ENCODE results near the gene LHX2. TPM values are rescaled to one million over a fixed set of nuclear protein-coding genes. Genes with fewer than 3 reads are reported as not detected.
"Not testable (repeated sequence)": the region's sequence is repeated elsewhere in the genome, so short reads cannot be mapped to it uniquely, and the experiment has no call there.

The LHX2 gene
- total RNA-seq, 1 donor, result not detected

DNA sequence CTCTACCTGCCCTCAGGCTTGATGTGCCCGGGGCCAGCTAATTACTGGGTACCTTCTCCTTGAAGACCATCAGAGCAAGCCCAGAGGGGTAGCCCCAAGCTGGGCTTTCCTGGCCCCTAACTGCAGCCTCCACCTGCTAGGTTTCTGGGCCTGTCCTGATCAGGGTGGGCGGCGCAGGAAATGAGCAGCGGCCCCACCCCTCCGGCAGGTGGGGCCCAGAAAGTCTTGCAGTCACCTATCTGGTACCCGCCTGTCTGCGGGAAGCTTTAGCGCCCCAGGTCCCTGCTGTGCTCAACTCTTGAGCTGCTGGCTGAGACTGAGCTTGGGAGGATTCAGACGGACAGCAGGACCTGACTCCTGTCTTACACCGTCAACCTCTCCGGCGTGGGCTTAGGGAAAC is 37.1 kb upstream of the LHX2 start:
- TF ChIP-seq, protein P1, sequence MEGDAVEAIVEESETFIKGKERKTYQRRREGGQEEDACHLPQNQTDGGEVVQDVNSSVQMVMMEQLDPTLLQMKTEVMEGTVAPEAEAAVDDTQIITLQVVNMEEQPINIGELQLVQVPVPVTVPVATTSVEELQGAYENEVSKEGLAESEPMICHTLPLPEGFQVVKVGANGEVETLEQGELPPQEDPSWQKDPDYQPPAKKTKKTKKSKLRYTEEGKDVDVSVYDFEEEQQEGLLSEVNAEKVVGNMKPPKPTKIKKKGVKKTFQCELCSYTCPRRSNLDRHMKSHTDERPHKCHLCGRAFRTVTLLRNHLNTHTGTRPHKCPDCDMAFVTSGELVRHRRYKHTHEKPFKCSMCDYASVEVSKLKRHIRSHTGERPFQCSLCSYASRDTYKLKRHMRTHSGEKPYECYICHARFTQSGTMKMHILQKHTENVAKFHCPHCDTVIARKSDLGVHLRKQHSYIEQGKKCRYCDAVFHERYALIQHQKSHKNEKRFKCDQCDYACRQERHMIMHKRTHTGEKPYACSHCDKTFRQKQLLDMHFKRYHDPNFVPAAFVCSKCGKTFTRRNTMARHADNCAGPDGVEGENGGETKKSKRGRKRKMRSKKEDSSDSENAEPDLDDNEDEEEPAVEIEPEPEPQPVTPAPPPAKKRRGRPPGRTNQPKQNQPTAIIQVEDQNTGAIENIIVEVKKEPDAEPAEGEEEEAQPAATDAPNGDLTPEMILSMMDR (IDR thresholded peaks at IDR 0.05; ENCODE audit: insufficient read depth, low read length), result no peak
- no peak for DNase-seq (ENCODE audit: low read depth)
- H3K4me3 ChIP-seq (ENCODE audit: low read depth, low read length), result no peak overlapping the region

DNA sequence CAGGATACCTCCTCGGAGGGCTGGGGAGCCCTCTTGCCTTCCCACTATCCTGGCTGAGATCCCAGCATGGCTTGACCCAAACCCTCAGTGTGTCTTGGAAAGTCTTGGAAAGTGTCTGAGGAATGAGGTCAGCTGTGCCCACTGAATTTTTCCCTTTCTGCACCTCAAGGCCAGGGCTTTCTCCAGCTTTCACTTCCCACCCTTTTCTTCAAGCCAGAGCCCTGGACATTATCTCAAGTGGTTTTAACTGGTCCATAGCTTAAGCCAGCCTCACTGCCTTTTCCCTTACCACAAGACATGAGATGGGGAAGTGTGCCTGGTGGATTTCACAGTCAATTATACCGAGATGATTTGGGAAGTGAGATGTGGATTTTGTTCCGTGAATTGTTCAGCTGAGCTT is 35.7 kb upstream of the LHX2 start:
- no peak for DNase-seq (ENCODE audit: low read depth)
- H3K4me3 ChIP-seq (ENCODE audit: low read depth, low read length), result no peak overlapping the region
- TF ChIP-seq, protein P1 (IDR thresholded peaks at IDR 0.05; ENCODE audit: insufficient read depth, low read length), result no peak

DNA sequence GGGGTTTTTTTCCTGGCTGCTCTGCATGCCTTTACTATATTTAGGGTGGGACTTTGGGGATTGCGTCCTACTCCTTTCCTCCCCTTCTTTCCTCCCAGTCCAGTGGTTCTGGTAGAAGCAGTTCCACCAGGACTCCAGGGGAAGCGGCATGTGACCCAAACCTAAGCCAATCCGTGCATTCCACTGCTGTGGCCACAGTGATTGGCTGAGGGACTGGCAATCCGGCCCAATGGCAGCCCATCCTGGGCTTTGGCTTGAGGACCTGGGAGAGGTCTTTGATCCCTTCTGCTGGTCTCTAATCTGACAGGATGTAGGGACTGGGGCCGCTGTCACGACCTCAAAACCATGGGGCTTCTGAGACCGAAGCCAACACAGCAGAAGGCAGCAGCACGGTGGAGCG is 35.0 kb upstream of the LHX2 start:
- not testable (repeated sequence) for DNase-seq (ENCODE audit: low read depth); H3K4me3 ChIP-seq (ENCODE audit: low read depth, low read length)

DNA sequence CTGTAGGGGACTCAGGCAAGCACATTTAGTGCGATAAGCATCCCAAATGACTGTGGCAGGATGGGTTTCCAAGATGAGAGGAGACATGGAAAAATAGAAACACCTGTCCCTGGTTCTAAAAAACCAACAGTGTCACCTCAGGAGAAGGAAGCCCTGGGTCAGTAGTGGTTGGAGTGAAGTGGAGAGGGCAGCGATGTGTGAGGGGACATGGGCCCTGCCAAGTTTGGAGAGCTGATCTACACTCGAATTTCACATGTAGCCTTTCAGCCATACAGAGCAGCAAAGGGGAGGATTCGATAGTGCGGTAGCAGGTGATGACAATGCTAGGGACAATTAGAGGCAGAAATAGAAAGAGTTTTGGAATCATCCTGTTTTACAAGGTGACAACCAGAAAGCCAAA is 32.6 kb upstream of the LHX2 start:
- H3K4me3 ChIP-seq (ENCODE audit: low read depth, low read length), result no peak overlapping the region
- TF ChIP-seq, protein P1 (IDR thresholded peaks at IDR 0.05; ENCODE audit: insufficient read depth, low read length), result no peak
- DNase-seq (ENCODE audit: low read depth), result no peak

DNA sequence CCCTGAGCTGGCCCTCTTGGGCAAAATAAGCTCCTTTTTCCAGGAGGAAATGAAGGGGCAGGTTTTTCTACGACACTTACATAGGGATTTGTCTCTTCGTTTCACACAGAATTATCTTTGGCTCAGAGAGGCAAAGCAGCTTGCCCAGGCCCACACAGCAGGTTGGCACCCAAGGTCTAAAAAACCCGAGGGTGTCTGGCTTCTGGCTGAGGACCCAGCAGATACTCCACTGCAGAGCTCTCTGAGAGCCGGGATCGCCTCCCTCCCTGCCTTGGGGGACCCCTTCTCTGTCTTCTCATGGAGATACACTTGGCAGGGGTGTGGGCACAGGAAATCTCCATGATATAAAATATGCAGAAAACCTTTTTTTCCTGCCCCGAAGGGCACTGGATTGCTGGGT is 29.0 kb upstream of the LHX2 start:
- DNase-seq (ENCODE audit: low read depth), result no peak
- TF ChIP-seq, protein P1 (IDR thresholded peaks at IDR 0.05; ENCODE audit: insufficient read depth, low read length), result no peak
- H3K4me3 ChIP-seq (ENCODE audit: low read depth, low read length), result no peak overlapping the region

DNA sequence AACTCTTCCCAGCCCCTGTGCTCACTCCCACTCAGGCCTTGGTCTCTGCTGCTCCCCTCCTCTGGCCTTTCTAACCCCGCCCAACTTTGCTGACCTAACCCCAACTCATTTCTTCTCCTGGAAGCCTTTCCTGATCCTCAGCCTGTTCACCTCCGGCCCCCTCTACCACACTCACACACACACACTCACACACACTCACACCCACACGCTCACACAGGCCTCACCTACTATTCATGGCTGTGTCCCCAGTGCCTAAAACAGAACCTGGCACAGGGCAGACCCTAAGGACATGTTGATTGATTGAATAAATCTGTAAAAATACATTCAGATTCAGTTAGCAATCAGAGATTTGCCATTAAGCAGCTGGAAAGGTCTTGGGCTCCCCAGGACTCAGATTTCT is 28.5 kb upstream of the LHX2 start:
- no peak overlapping the region for H3K4me3 ChIP-seq (ENCODE audit: low read depth, low read length)
- TF ChIP-seq, protein P1 (IDR thresholded peaks at IDR 0.05; ENCODE audit: insufficient read depth, low read length), result no peak
- DNase-seq (ENCODE audit: low read depth), result no peak

DNA sequence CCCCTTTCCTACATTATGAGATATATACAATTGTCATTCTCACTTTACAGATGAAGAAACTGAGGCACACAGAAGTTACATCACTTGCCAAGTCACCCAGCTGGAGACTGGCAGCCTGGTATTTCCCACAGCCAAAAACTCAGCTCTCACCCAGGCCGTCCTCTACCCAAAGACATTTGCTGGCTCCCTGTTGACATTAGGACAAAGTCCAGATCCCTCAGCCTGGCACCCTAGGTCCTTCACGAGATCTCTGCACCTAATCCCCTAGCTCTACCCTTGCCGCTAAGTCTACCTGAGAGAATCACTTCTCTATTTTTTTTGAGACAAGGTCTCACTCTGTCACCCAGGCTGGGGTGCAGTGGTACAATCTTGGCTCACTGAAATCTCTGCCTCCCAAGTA is 26.8 kb upstream of the LHX2 start:
- TF ChIP-seq, protein P1 (IDR thresholded peaks at IDR 0.05; ENCODE audit: insufficient read depth, low read length), result no peak
- no peak for DNase-seq (ENCODE audit: low read depth)
- H3K4me3 ChIP-seq (ENCODE audit: low read depth, low read length), result no peak overlapping the region

Data from fibroblast of the aortic adventitia (primary cell).